ENCODE results near the gene DNAAF5. TPM values are rescaled to one million over a fixed set of nuclear protein-coding genes. Genes with fewer than 3 reads are reported as not detected.
"Not testable (repeated sequence)": the region's sequence is repeated elsewhere in the genome, so short reads cannot be mapped to it uniquely, and the experiment has no call there.

The DNAAF5 gene
- polyA plus RNA-seq, 12 donors: 21.9 to 33.8 (median 24.6) TPM; not detected in 1

DNA sequence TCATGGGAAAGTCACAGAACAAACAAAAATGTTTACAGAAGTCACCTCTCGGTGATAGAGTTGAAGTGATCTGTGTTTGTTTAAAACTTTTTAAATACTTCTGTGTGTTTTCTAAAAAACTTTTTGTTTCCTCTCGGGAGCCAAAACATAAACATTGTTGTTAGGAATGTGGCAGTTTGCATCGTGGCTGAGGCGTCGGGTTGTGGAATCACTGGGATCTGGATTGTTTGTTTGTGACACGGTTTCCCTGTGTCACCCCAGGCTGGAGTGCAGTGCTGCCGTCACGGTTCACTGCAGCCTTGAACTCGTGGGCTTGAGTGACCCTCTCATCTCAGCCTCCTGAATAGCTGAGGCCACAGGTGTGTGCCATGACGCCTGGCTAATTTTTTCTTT is 76.7 kb downstream of the DNAAF5 start:
- no peak for DNase-seq

- DNase-seq: not testable (repeated sequence)
Measured at GRCh38 chr7:803796-804195, 77.3 kb downstream of the DNAAF5 start.

GRCh38 chr7:805261-805660 is 78.8 kb downstream of the DNAAF5 start:
- DNase-seq: no peak

DNA sequence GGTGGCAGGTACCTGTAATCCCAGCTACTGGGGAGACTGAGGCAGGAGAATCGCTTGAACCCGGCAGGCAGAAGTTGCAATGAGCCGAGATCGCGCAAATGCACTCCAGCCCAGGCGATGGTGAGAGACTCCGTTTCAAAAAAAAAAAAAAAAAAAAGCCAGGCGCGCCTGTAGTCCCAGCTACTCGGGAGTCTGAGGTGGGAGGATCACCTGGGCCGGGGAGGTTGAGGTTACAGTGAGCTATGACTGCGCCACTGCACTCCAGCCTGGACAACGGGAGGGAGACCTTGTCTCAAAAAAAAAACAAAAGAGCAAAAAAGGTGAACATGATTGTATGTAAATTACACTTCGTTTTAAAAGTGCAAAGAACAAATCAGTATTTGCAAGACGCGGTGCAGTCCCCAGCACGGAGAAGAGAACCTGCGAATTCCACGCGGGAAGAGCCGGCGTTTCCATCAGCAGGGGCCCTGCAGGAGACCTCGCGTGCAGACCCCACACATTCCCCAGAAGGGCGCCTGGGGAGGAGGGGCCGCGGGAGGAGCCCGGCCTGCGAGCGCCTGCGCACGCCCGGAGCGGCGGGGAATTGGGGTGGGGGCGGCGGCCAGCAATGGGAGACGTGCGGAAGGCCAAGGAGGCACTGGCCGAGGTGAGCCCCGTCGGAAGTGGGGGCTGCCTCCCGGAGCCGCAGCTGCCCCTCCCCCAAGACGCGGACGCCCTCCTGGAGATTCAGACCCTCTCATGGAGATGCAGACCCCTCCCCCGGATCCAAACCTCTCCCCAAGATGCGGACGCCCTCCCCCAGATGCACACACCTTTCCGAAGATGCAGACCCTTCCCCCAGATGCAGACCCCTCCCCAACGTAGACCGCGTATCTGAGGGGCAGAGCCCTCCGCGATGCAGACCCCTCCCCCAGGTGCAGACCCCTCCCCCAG is 89.1 kb downstream of the DNAAF5 start:
- no peak for DNase-seq

DNA sequence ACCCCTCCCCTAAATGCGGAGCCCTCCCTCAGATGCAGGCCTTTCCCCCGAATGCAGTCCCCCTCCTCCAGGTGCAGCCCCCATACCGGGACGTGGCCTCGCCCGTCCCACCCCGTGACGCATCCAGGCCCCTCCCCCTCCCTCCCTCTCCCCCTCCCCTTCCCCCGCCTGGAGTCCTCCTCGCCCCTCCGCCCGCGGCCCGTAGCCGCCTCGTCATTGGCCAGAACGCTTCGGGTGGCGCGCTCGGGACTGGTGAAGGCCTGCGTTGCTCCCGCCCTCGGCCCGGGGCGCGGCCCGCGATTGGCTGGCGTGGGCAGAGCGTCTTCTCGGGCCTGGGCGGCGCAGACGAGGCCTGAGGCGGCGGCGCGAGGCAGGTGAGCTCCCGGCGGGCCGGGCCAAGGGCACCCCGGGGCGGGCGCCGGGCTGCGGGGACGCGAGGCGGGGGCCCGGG is 89.8 kb downstream of the DNAAF5 start:
- peak; percentile 97 for DNase-seq

DNA sequence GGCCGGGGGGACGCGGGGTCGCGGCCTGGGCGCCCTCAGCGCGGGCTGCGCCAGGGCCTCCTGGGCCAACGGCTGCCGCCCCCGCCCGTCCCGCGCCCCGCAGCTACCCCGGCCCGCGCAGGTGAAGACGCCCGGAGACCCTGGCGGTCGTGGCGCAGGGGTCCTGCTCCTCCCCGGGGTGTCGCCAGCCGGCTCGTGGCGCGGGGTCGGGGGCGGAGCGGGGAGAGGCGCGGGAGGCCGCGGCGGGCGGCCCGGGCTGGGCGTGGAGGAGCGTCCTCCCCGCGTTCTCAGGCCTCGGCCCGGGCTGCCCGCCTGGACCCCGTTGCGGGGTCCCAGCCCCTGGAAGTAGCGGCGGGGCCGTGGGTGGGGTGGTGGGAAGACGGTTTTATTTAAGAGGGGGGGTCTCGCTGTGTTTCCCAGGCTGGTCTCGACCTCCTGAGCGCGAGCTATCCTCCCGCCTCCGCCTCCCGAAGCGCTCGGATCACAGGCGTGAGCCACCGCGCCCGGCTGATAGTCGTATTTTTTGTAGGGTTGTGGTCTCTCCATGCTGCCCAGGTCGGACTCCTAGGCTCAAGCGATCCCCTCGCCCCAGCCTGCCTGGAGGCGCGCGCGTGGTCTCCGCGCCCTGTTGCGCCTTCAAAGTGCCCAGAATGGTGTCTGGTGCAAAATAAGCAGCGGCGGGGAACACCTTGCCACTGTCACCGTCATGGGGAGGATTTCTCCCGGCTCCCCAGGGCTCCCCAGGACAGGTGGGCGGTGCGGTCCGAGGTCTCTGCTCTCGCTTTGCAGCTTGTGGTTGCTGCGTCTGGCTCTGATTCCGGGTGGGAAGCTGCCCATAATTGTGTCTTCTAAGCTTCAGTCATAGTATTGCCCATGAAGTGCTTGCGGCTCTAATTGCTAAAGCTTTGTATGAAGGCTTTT is 90.5 kb downstream of the DNAAF5 start:
- DNase-seq: no peak

GRCh38 chr7:818031-818699 is 91.7 kb downstream of the DNAAF5 start:
- no peak for DNase-seq

GRCh38 chr7:820341-820740 is 93.8 kb downstream of the DNAAF5 start:
- no peak for DNase-seq

DNA sequence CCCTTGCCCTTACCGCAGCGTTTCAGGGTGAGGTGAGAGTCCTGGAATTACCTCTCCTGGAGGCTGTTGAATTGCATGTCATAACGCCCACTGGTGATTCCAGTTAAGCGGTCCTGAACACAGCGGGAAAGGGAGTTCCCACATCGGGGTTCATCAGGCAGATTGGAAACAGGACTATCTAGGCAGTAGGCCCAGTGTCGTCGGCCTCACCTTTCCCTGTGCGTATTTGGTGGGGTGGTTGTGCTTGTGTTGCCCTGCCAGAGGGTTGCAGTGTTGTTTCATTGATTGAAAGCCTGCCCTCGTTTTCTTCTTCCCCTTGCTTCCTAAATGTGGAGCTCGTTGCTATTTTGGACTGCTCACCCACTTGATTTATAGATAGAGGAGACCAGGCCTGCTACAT is 95.2 kb downstream of the DNAAF5 start:
- DNase-seq: no peak

GRCh38 chr7:822692-823276 is 96.3 kb downstream of the DNAAF5 start:
- DNase-seq: no peak

DNA sequence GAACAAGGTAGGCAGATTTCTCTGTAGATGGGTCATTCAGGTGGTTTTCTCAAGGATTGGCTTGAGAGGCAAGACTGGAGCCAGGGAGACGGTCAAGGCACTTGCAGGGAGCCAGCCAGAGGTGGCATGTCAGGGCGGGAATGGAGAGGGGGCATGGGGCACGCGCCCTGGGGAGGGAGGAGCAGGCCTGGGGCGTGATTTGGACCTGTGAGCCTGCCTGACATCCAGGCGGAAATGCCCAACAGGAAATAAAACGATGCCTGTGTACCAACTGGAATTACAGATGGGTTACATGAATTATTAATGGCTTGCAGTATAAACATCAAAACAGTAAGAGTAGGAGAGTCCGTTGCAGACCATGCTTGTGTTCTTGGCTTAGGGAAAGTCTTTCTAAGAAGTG is 97.2 kb downstream of the DNAAF5 start:
- no peak for DNase-seq

DNA sequence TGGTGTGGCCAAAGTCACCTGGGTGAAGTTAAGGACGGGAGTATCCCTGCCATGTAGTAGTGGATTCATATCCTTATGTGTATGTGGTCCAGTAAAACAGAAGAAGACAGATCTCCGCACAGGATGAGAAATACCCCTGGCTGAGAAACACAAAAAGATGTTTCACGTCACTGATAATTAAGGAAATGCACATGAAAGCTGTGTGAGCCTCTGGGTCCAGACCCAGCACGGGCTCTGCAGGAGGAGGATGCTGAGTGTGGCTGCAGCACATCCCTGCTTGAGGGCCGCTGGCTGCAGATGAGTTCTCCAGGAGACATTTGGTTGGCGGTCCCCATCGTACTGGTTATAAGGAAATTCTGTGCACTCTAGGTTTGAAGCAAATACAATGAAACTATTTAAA is 97.6 kb downstream of the DNAAF5 start:
- DNase-seq: no peak

GRCh38 chr7:824664-825063 is 98.2 kb downstream of the DNAAF5 start:
- no peak for DNase-seq

- DNase-seq: no peak
Measured at GRCh38 chr7:825386-825785, 98.9 kb downstream of the DNAAF5 start.

GRCh38 chr7:826230-826917 is 99.9 kb downstream of the DNAAF5 start:
- no peak for DNase-seq

GRCh38 chr7:828793-829561 is 102.5 kb downstream of the DNAAF5 start:
- DNase-seq: no peak

- no peak for DNase-seq
Measured at GRCh38 chr7:830069-830468, 103.6 kb downstream of the DNAAF5 start.

DNA sequence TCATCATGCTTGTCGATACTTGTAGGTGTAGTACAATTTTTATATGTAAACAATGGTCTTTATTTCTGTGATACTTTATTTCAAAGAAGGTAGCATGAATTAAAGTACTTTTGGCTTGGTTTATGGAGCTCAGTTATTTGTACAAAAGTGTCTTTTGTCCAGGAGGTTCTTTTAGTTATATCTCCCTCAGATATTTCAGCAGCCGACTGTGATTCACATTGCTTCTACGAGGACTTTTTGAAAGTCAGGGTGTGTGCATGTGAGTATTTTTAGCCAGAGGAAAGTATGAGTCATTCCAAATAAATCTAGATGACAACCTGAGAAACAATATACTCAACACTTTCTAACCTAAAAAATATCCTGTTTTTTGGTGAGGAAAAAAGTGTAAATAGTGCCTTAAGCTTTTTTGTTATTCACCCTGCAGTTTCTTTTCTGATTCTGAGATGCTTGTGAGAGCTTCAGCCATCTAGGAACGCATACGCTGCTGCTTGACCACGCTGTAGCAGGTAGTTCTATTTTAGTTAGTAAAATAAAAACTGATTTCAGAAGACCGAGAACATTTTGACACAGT is 105.2 kb downstream of the DNAAF5 start:
- DNase-seq: peak; percentile 77

- DNase-seq: peak; percentile 56
Measured at GRCh38 chr7:832167-832967, 105.9 kb downstream of the DNAAF5 start, which contains the start of gene SUN1. Gene SUN1 (plus strand): TSS chr7:832476. CDS start chr7:832525, 49 bp downstream.
